GM23338 (cell line): ENCODE measurements around the gene NDE1. TPM values are rescaled to one million over a fixed set of nuclear protein-coding genes. Genes with fewer than 3 reads are reported as not detected.
A peak's percentile ranks its signal among the peaks of the same experiment; 100 is the strongest.

Experiments
- ATAC-seq: fragments of 200-7000 bp; cut with Tn5 transposase; 3 replicates; pipeline ENCODE4 v1.9.1; 2020
- DNase-seq: peaks from one replicate; pipeline ENCODE4 v3.0.0-alpha.2; 2015; ENCODE audit warnings: low spot score
- H2AFZ ChIP-seq: fragments of 200-600 bp; sonication (generic); 2 replicates; pipeline ENCODE4 v1.8.0; 2016; ENCODE audit warnings: antibody characterized with exemption, mild to moderate bottlenecking, moderate library complexity
- H3F3A ChIP-seq: fragments of 200-600 bp; sonication (generic); replicated peaks from 2 replicates; pipeline ENCODE4 v1.8.0; 2017; ENCODE audit warnings: antibody characterized with exemption, mixed run types, low read depth
- H3K27ac ChIP-seq: fragments of 200-600 bp; sonication (generic); 2 replicates; pipeline ENCODE4 v1.6.1; 2016; ENCODE audit warnings: low read depth
- H3K27me3 ChIP-seq: fragments of 200-600 bp; sonication (generic); 2 replicates; pipeline ENCODE4 v1.8.0; 2016; ENCODE audit warnings: mild to moderate bottlenecking, mixed run types, moderate library complexity; ENCODE audit not compliant: insufficient read depth
- H3K36me3 ChIP-seq: fragments of 200-600 bp; sonication (generic); 2 replicates; pipeline ENCODE4 v1.8.0; 2016; ENCODE audit warnings: mild to moderate bottlenecking; ENCODE audit not compliant: insufficient read depth
- H3K4me1 ChIP-seq: fragments of 200-600 bp; sonication (generic); 2 replicates; pipeline ENCODE4 v1.8.0; 2016; ENCODE audit warnings: mild to moderate bottlenecking, moderate library complexity; ENCODE audit not compliant: insufficient read depth
- H3K4me2 ChIP-seq: fragments of 200-600 bp; sonication (generic); 2 replicates; pipeline ENCODE4 v1.7.1; 2017; ENCODE audit warnings: mixed run types
- H3K4me3 ChIP-seq: fragments of 200-600 bp; sonication (generic); 2 replicates; pipeline ENCODE4 v1.6.1; 2016; ENCODE audit warnings: mixed run types
- H3K79me2 ChIP-seq: fragments of 200-600 bp; sonication (generic); replicated peaks from 2 replicates; pipeline ENCODE4 v1.8.0; 2017; ENCODE audit warnings: mild to moderate bottlenecking; ENCODE audit not compliant: insufficient read depth
- H3K9me2 ChIP-seq: fragments of 200-600 bp; sonication (generic); 2 replicates; pipeline ENCODE4 v1.8.0; 2017; ENCODE audit not compliant: insufficient read depth
- H4K20me1 ChIP-seq: fragments of 200-600 bp; sonication (generic); replicated peaks from 2 replicates; pipeline ENCODE4 v1.8.0; 2017; ENCODE audit warnings: mild to moderate bottlenecking; ENCODE audit not compliant: insufficient read depth
- H3K27ac Mint-ChIP-seq: 2 replicates; pipeline ENCODE4 v1.8.0; 2020; ENCODE audit warnings: inconsistent platforms, mild to moderate bottlenecking, moderate library complexity, mixed read lengths
- H3K27me3 Mint-ChIP-seq: 3 replicates; pipeline ENCODE4 v1.8.0; 2022; ENCODE audit warnings: low read depth, mild to moderate bottlenecking, moderate library complexity, mixed read lengths, inconsistent platforms; ENCODE audit not compliant: insufficient read depth, poor library complexity
- H3K36me3 Mint-ChIP-seq: 3 replicates; pipeline ENCODE4 v1.8.0; 2021; ENCODE audit warnings: low read depth, mild to moderate bottlenecking, inconsistent platforms, moderate library complexity, mixed read lengths
- H3K4me1 Mint-ChIP-seq: 3 replicates; pipeline ENCODE4 v1.8.0; 2020; ENCODE audit warnings: mild to moderate bottlenecking, inconsistent platforms, mixed read lengths
- H3K4me3 Mint-ChIP-seq: 3 replicates; pipeline ENCODE4 v1.8.0; 2021; ENCODE audit warnings: moderate library complexity, mild to moderate bottlenecking, inconsistent platforms, mixed read lengths
- H3K9me3 Mint-ChIP-seq: 3 replicates; pipeline ENCODE4 v1.8.0; 2020; ENCODE audit warnings: moderate library complexity, mild to moderate bottlenecking, inconsistent platforms, mixed read lengths
- EZH2 ChIP-seq: fragments of 200-600 bp; sonication (generic); IDR thresholded peaks from one replicate; pipeline ENCODE4 v1.8.0; 2017; ENCODE audit warnings: antibody characterized with exemption, mild to moderate bottlenecking, low read depth; ENCODE audit not compliant: unreplicated experiment
- EZH2phosphoT487 ChIP-seq: fragments of 200-600 bp; sonication (generic); IDR thresholded peaks from one replicate; pipeline ENCODE4 v1.8.1; 2018; ENCODE audit warnings: antibody characterized with exemption; ENCODE audit not compliant: unreplicated experiment
- JUNB ChIP-seq: IDR thresholded peaks from one replicate; pipeline ENCODE4 v1.6.1; 2016; ENCODE audit warnings: antibody characterized with exemption; ENCODE audit not compliant: unreplicated experiment
- NANOG ChIP-seq: IDR thresholded peaks from 2 replicates; pipeline ENCODE4 v1.6.1; 2016; ENCODE audit warnings: antibody characterized with exemption, borderline replicate concordance
- POLR2AphosphoS5 ChIP-seq: IDR thresholded peaks from 2 replicates; pipeline ENCODE4 v1.6.1; 2016; ENCODE audit warnings: antibody characterized with exemption, low read depth
- STAT1 ChIP-seq: IDR thresholded peaks from one replicate; pipeline ENCODE4 v1.6.1; 2016; ENCODE audit warnings: antibody characterized with exemption; ENCODE audit not compliant: unreplicated experiment
- ZNF114 ChIP-seq: fragments of 250-450 bp; sonication (Bioruptor Pico); IDR thresholded peaks from 2 replicates; pipeline ENCODE4 v1.5.0; 2020; ENCODE audit warnings: mild to moderate bottlenecking, moderate library complexity
- ZNF331 ChIP-seq: fragments of 250-450 bp; sonication (Bioruptor Pico); IDR thresholded peaks from 2 replicates; pipeline ENCODE4 v1.5.0; 2020; ENCODE audit warnings: low read depth, mild to moderate bottlenecking, moderate library complexity
- ZNF462 ChIP-seq: fragments of 250-450 bp; sonication (Bioruptor Pico); IDR thresholded peaks from 2 replicates; pipeline ENCODE4 v1.5.0; 2020; ENCODE audit warnings: mild to moderate bottlenecking, moderate library complexity
- polyA plus RNA-seq: library from polyadenylated mRNA; unstranded; fragments of >200 nt; fragmentation: Nextera tagmentation; extraction: Ambion mirVana; gene quantifications from 2 replicates; pipeline ENCODE4 v1.2.1, GENCODE V29; 2016
- total RNA-seq: library from RNA; depleted of rRNA; stranded (reverse); fragments of >200 nt; shearing (Covaris generic); gene quantifications from 2 replicates; pipeline ENCODE4 v1.2.3, GENCODE V29; 2014

NDE1 gene
- total and polyA plus RNA-seq, 2 experiments from 2014 or later, result 13.0 to 22.9 TPM

- Histone ChIP-seq H2AFZ (no peak overlapping the region), H3K4me2 (no peak overlapping the region)
These were observed 22.6 kb downstream of the NDE1 start for GRCh38 chr16:15672514-15673167.

GRCh38 chr16:15674571-15674970 is 24.5 kb downstream of the NDE1 start:
- no peak overlapping the region for H3K27ac ChIP-seq
- peaks cover 24% of the 10 kb centered on the region for H3K36me3 Mint-ChIP-seq

More at GRCh38 chr16:15672514-15673167, 22.6 kb downstream of the NDE1 start:
- no peak overlapping the region for H3K4me3 ChIP-seq
- no peaks in the 10 kb centered on the region for H3K79me2 ChIP-seq
- no peaks in the 10 kb centered on the region for H3K27me3 ChIP-seq
- DNase-seq, result peak; percentile 8
- no peaks in the 10 kb centered on the region for H3K36me3 ChIP-seq
- Mint-ChIP-seq H3K36me3 (peaks cover 18% of the 10 kb centered on the region), H3K27ac (no peak overlapping the region; the same call in 1 of the 2 replicates), H3K4me1 (peaks cover 2% of the 10 kb centered on the region; the same call in 1 of the 3 replicates), H3K27me3 (no peaks in the 10 kb centered on the region), H3K9me3 (no peaks in the 10 kb centered on the region), H3K4me3 (no peak overlapping the region)
- no peaks in the 10 kb centered on the region for H3F3A ChIP-seq
- no peaks in the 10 kb centered on the region; the same call in 1 of the 2 replicates for H4K20me1 ChIP-seq
- no peaks in the 10 kb centered on the region for H3K9me2 ChIP-seq
- H3K4me1 ChIP-seq, result 0 out of 2 replicates have a peak, but pooled peaks cover 2% of the 10 kb centered on the region
- TF ChIP-seq ZNF114 (CRISPR knock-in tag) (no peak), EZH2phosphoT487 (no peak), EZH2 (no peak)
- ATAC-seq, result no peak
- peak overlapping the region; percentile 84; the same call in 1 of the 2 replicates for H3K27ac ChIP-seq

GRCh38 chr16:15676506-15676905 is 26.5 kb downstream of the NDE1 start:
- Histone ChIP-seq H3K9me2 (no peaks in the 10 kb centered on the region), H3K36me3 (peaks cover 5% of the 10 kb centered on the region; the same call in 1 of the 2 replicates), H3F3A (no peaks in the 10 kb centered on the region), H3K27me3 (no peaks in the 10 kb centered on the region), H3K4me1 (0 out of 2 replicates have a peak, but pooled peaks cover 2% of the 10 kb centered on the region), H3K4me2 (no peak overlapping the region), H3K4me3 (no peak overlapping the region), H2AFZ (no peak overlapping the region), H4K20me1 (no peaks in the 10 kb centered on the region; the same call in 1 of the 2 replicates), H3K27ac (no peak overlapping the region), H3K79me2 (no peaks in the 10 kb centered on the region)
- ATAC-seq (no peak), DNase-seq (no peak)
- Mint-ChIP-seq H3K27ac (peak overlapping the region; percentile 79), H3K36me3 (peaks cover 29% of the 10 kb centered on the region), H3K4me3 (no peak overlapping the region), H3K27me3 (no peaks in the 10 kb centered on the region), H3K9me3 (no peaks in the 10 kb centered on the region), H3K4me1 (peaks cover 2% of the 10 kb centered on the region; the same call in 1 of the 3 replicates)
- TF ChIP-seq ZNF462 (CRISPR knock-in tag), result no peak
- no peak for TF ChIP-seq ZNF331 (CRISPR knock-in tag)
- no peak for TF ChIP-seq STAT1
- no peak for TF ChIP-seq ZNF114 (CRISPR knock-in tag)
- no peak for TF ChIP-seq EZH2
- TF ChIP-seq JUNB, result no peak
- no peak for TF ChIP-seq NANOG

More at GRCh38 chr16:15674571-15674970, 24.5 kb downstream of the NDE1 start:
- 0 out of 2 replicates have a peak overlapping the region, but pooled peaks have one; percentile 56 for H3K27ac Mint-ChIP-seq
- no peak overlapping the region for H3K4me3 ChIP-seq
- H3K36me3 ChIP-seq, result peaks cover 5% of the 10 kb centered on the region; the same call in 1 of the 2 replicates
- TF ChIP-seq POLR2AphosphoS5 (no peak), EZH2phosphoT487 (no peak)
- H3F3A ChIP-seq, result no peaks in the 10 kb centered on the region
- H3K27me3 ChIP-seq, result no peaks in the 10 kb centered on the region
- H3K9me3 Mint-ChIP-seq, result no peaks in the 10 kb centered on the region
- no peaks in the 10 kb centered on the region for H3K27me3 Mint-ChIP-seq
- no peaks in the 10 kb centered on the region for H3K9me2 ChIP-seq
- DNase-seq (no peak), ATAC-seq (no peak)
- peaks cover 2% of the 10 kb centered on the region; the same call in 1 of the 3 replicates for H3K4me1 Mint-ChIP-seq
- H3K4me1 ChIP-seq, result 0 out of 2 replicates have a peak, but pooled peaks cover 2% of the 10 kb centered on the region
- H3K79me2 ChIP-seq, result no peaks in the 10 kb centered on the region
- H3K4me3 Mint-ChIP-seq, result no peak overlapping the region
- no peak overlapping the region for H2AFZ ChIP-seq
- H4K20me1 ChIP-seq, result no peaks in the 10 kb centered on the region; the same call in 1 of the 2 replicates
- no peak overlapping the region for H3K4me2 ChIP-seq
